Measurements from ENCODE around the gene NDUFA3.

Gene NDUFA3

DNA sequence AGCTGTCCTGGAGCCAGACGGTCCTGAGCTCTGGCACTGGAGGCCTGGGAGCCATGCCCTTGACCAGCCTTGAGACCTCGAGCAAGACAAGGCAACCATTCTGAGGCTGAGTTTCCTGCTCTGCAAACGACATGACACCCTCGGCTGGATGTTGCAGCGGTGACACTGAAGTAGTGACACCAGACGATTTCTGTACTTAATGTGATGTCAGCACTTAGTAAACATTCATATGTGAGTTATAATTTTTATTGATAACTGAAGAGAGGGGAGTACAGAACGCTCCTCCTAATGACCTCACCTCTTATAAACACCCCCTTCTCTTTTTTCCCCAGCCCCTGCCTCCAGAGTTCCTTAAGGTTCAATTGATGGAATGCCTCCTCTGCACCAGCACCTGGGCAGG lies 5.8 kb downstream of the NDUFA3 start:
- DNase-seq, result no peak

DNA sequence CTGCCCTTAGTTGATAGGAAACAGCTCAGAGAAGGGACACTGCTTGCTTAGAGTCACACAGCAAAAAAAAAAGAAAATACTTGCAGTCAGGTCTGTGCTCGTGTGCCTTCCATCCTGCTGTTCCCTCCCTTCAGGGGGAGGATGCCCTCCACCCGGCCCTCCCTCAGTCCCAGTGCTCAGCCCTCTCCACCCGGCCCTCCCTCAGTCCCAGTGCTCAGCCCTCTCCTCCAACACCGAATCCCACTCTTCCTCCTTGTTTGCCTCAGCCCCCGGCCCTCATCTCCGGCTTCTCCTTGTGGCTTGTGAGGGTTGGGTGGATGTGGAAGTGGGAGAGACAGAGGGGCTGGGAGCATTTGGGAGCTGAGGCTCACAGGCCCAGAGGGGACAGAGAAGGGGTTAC lies 7.0 kb downstream of the NDUFA3 start:
- DNase-seq, result no peak

DNA sequence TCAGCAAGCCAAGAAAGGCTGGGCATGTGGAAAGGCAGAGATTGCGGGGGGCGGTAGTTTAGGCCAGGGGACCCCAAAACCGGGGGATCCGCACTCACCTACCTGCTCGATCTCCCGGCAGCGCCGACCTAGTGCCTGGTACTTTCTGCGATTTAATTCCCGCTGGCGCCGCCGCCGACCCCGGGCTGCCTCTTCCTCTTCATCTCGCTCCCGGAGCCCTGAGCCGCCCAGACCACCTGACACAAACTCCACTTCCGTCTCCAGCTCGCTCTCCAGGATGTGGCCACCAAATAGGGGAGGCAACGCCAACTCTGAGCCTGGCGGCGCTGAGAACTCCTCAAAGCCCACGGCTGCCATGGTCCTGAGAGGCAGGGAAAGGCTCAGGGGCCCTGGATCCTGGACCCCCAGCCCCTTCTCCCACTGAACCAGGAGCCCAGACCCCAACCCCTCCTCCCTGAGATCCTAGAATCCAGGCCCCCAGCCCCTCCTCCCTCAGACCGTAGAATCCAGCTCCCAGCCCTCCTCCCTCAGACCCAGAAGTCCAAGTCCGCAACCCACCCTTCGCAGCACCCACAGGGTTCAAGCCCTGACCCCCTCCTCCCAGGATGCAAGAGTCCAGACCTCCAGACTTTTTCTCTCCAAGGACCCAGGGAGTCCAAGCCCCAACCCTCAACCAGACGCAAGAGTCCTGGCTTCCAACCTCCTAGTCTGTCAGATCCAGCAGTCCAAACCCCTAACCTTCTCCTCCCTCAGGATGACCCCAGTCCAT lies 11.9 kb downstream of the NDUFA3 start:
- DNase-seq, result peak; percentile 83

DNA sequence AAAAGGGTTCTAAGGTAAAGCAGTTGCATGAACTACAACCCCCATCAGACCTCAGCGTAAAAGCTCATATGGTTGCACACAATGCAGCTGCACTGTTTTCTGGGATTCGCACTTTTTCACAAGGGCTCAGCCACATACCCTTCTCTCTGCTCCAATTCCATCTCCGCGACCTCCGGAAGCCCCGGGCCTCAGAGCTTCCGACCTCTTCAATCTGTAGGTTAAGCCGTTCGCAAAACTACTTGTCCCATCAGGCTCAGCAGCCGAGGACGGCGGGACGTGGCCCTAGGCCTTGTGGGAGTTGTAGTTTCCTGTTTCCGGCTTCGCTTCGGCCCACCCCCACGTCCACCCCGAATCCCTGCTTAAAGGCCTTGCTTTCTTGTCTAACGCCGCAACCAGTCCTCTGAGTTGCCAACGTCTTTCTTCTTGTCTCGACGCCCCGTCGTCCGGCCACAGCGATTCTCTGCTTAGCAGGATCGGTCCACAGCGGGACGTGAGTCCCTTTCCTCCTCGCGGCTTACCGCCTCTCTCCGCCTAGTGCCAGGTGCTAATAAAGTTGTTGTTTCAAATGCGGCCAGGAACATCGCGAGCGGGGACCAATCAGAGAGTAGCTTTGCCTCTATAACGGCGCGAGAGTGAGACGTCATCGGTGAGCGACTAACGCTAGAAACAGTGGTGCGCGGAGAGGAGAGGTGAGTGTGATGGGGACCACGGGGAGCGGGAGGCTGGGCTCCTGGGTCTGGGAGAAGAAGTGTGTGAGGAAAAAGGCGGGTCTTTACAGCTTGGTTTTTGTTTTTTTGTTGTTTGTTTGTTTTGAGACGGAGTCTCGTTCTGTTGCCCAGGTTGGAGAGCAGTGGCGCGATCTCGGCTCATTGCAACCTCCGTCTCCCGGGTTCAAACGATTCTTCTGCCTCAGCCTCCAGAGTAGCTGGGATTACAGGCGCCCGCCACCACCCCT lies 12.7 kb downstream of the NDUFA3 start, which contains the start of the genes PRPF31 and TFPT:
Gene PRPF31 (plus strand): TSS at position 646 of the 955 bp plus-strand sequence. CDS start 2,525 bp downstream, outside the sequence.
Gene TFPT (minus strand): TSS at position 549 of the 955 bp plus-strand sequence. CDS start 388 bp downstream, at position 161.
- peak; percentile 99 for DNase-seq

DNA sequence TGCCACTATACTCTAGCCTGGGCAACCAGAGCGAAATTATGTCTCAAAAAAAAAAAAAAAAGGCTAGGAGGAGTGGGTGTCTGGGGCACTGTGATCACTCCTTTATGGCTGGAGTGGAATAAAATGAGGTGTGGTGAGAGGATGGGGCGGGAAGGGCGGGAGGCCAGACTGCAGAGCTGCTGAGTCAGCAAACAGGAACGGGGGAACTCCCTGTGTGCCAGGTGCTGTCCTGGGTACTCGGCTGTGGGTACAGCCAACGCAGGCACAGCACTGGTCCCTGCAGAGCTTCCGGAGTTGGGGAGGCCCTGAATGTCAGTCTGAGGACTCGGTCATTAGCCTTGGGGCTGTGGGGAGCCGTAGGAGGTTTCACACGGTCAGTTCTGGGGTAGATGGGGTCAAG lies 18.6 kb downstream of the NDUFA3 start:
- no peak for DNase-seq

DNA sequence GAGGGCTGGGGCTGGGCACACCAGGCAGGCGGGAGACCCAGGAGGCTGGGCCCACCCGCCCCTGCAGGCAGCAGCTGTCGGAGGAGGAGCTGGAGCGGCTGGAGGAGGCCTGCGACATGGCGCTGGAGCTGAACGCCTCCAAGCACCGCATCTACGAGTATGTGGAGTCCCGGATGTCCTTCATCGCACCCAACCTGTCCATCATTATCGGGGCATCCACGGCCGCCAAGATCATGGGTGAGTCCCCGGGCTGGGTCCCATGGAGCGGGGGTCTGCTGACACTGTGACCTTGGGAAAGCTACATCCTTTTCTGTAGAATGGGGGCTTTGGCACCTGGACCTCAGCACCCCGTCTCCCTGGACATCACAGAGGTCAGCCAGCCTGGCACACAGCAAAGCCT lies 21.0 kb downstream of the NDUFA3 start:
- no peak for DNase-seq

DNA sequence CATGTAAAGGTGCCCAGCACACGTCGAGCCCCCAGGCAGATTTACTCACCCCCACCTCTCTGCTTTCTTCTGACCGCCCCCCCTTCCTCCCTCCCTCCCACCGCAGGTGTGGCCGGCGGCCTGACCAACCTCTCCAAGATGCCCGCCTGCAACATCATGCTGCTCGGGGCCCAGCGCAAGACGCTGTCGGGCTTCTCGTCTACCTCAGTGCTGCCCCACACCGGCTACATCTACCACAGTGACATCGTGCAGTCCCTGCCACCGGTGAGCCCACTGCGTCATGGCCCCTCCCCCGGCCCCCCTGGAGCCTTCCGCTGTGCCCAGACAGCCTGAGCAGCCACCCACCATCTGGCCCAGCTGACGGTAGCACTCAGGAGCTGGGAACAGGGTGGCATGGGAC lies 21.7 kb downstream of the NDUFA3 start:
- DNase-seq, result no peak

DNA sequence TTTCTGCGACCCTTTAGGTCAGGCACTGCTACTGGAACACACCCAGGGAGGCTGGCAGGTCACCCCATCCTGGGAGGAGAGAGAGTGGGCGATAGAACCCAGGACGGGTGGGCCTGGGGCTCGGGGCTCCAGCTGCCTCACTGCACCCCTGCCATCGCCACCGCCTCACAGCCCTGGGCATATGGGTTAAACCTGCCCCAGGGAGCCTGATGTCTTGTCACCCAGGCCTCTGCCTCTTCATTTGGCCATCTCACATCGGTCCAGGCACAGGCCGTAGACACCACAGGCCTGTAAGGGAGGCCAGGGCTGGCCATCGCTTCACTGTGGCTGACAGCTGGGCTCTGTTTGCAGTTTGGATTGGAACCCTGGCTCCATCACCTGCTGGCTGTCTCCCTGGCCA lies 23.1 kb downstream of the NDUFA3 start:
- DNase-seq, result no peak

DNA sequence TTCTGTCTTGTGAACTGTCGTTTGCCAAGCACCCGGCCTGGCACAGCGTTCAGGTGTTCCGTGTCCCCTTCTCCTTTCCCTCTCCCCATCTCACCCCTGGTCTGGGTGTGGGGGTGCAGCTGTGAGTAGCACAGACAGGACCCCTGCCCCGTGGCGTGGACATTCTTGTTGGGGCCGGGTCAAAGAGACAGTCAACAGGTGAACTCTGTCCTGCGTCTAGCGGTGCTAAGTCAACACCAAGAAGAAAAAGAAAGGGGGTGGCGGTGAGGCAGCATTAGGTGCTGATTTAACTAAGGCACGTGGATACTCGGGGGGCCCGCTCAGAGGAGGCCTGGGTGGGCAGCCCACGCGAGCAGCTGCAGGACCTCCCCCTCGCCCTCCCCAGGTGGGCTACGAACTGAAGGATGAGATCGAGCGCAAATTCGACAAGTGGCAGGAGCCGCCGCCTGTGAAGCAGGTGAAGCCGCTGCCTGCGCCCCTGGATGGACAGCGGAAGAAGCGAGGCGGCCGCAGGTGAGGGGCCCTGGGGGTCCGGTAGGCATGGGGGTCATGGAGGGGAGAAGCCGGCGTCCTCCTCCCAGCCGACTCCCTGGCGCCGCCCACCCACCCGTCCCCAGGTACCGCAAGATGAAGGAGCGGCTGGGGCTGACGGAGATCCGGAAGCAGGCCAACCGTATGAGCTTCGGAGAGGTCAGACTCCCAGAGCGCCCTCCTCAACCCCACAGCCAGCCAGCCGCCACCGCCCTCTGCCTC lies 25.2 kb downstream of the NDUFA3 start:
- no peak for DNase-seq

DNA sequence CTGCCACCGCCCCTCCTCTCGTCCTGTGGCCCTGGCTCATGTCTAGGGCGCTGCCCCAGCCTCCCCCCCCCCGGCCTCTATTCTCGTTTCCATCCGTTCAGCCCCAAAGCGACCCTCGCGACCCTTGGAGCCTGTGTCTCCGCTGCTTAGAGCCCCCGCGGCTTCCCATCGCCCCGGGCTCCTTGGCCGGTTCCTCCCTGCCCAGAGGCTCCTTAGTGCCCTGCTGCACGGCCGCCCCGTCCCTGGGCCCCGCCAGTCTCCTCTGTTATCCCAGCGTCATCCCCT lies 25.7 kb downstream of the NDUFA3 start:
- DNase-seq, result no peak

DNA sequence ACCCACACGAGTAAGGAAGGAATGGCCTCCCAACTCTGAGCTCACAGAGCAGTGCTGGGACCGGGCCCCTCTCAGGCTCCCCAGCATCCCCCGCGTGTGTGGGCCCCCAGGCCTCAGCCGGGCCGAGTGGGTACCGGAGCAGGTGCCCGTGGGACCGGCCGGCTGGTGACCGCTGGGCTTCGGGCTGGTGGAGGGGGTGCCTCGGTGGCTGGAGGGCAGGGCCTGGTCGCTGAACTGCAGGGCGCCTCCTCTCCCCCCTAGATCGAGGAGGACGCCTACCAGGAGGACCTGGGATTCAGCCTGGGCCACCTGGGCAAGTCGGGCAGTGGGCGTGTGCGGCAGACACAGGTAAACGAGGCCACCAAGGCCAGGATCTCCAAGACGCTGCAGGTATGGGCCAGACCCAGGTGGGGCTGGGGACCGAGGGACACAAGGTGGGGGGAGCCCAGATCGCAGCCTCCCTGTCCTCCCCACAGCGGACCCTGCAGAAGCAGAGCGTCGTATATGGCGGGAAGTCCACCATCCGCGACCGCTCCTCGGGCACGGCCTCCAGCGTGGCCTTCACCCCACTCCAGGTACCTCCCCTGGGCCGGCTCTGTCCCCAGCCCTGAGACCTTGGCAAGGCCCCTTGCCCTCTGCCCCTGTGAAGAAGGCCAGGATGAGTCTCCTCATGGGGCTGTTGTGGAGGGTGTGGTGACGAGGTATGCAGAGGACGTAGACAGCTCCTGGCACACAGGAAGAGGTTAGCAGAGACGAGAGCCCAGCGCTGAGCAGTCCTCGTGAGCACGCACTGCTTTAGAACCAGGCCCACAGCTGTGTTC lies 26.4 kb downstream of the NDUFA3 start:
- no peak for DNase-seq

DNA sequence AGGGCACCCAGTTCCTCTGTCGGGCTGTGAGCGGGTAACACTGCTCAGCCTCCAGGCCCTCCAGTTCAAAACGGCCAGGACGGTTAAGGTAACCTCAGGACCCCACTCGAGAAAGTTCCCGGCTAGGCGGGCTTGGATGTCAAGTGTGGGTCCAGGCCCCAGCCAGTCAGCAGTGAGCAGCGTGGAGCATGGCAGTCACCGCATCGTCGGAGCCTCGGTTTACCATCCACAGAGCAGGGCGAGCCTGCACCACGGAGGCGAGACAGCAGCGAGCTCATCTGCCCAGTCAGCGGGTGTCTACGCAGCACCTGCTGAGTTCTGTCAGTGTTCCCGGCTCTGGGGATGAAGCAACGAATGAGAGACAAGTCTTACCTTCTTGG lies 27.0 kb downstream of the NDUFA3 start:
- DNase-seq, result no peak

DNA sequence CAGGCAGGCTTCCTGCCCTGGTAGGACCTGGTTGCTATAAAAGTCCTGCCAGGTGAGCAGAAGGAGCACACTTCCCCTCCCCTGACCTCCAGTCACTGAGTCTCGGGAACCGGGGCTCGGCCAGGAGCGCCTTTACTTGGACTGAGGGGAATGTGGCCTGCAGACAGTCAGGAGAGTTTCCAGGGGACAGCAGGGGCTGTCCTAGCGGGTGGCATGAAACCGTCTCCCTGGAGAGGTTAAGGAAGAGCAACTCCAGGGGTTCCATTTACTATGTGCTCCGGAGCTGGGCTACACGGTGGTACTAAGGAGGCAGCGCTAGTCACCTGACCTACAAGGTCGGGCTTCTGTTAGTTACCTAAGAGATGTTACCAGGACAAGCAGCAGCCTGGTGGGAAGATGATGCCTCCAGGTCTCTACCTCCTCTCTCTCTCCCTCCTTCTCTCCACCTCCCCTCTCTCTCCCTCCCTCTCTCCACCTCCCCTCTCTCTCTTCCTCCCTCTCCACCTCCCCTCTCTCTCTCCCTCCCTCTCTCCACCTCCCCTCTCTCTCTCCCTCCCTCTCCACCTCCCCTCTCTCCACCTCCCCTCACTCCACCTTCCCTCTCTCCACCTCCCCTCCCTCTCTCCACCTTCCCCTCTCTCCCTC lies 30.8 kb downstream of the NDUFA3 start:
- DNase-seq, result no peak

DNA sequence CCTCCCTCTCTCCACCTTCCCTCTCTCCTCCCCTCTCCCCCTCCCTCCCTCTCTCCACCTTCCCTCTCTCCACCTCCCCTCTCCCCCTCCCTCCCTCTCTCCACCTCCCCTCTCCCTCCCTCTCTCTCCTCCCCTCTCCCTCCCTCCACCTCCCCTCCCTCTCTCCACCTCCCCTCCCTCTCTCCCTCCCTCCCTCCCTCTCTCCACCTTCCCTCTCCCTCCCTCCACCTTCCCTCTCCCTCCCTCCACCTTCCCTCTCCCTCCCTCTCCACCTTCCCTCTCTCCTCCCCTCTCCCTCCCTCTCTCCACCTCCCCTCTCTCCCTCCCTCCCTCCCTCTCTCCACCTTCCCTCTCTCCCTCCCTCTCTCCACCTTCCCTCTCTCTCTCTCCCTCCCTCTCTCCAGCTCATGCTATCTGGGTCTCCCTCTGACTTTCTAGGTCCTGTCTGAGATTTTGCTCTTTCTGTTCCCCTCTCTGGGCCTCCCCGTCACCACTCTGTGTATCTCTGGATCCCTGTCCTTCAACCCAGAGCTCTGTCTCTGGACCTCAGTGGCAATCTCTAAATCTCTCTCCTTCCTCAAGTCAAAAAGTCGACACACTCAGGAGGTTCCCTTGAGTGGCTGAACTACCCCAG lies 31.4 kb downstream of the NDUFA3 start:
- DNase-seq, result no peak

DNA sequence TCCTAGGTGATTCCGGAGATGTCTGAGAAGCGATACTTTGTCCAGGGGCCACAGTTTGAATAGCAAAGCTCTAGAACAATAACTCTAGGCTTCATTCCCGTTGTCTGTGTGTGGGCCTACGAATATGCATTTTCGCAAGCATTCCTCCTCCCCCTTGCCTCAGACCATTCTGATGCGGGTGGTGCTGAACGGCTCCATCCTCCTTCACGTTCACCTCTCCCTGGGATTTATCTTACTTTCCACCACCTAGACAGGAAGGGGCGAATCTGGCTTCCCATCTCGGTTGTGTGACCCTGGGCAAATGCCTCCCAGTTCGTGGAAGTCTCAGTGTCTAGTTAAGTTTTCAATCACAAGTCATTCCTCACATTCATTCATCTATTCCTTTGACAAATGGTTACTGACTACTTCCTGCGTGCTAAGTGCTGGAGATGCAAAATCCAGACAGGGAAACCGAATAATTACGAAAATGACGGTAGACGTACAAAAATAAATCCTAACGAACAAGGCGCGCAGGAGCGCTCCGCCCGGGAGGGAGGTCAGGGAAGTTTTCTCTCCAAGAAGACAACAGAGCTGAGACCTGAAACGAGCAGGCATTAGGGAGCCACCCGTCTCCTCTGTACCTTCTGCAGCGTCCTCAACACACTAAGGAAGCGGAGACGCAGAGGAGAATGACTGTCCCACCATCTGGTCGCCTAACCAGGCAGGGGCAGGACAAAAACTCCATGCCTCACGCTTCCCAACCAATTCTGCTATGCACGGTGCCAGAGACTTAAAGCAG lies 33.6 kb downstream of the NDUFA3 start:
- peak; percentile 67 for DNase-seq

DNA sequence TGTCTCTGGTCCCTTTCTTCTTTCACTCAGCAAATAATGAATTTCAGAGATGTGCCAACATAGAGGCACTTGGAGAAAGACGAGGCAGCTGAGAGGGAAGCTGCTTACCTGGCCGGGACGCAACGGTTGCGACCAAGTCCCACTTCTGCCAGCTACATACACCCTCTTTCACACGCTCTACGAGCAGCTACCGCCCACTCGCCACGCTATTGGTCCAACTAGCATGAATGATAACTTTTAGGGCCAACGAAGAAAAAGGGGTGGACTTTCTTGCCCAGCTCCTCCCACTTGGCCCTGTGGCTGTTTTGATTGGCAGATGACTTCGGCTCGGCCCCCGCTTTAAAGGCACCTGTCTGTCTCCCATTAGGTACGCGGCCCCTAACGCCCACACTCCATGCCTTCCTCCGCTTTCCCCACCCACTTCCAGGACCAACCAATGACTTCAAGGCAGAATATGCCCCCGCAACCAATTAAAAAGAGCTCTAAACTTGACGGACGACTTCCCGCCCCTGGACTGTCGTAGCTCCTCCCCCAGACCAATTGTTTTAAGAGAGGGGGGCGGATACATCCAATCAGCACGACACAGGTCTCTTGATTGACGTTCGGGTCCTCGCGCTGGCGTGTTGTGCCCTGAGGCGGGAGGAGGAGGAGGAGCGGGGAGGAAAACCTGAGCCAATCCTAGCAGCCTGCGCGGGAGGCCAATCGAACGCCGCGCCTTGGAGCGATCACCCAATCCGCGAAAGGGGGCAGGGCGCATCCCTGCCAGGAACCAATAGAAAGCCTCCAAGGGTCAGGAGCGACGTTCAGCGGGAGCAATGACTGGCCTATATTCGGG lies 34.4 kb downstream of the NDUFA3 start:
- DNase-seq, result peak; percentile 100

DNA sequence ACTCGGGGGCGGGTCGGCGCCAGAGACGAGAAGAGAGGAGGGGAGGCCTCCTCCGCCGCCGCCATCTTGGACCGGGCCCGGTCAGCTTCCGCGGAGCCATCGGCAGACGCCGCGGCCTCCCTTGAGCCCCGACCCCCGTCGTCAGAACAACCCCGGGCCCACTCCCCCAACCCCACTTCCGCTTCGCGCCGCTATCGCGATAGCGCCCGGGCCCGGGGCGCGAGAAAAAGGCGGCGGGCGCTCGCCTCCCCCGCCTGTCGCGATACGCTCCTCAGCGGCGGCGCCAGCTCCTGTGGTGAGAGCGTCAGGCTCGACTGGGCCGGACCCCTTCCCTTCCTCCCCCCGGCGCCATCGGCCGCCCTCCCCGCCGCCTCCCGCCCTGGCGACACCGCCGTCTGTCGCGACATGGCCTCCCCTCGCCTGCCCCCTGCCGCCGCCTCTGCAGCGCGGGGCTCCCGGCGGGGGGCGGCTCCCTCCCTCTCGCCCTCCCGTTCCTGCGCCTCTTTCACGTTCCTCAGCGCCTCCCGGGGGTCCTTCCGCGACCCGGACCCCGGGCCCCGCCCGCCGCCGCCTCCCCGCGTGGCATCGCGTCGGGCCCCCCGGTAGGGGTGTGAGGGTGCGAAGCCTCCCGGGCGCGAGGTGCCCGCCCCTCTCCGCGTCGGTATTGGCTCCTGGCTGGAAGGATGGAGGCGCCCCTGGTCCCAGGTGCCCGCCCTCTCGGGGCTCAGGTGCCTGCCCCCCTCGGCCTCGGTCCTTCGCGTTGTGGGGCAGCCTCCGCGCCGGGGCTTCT lies 35.2 kb downstream of the NDUFA3 start, which contains the start of gene CNOT3:
Gene CNOT3 (plus strand): TSS at position 64 of the 790 bp plus-strand sequence. CDS start 5,217 bp downstream, outside the sequence.
- peak; percentile 76 for DNase-seq

DNA sequence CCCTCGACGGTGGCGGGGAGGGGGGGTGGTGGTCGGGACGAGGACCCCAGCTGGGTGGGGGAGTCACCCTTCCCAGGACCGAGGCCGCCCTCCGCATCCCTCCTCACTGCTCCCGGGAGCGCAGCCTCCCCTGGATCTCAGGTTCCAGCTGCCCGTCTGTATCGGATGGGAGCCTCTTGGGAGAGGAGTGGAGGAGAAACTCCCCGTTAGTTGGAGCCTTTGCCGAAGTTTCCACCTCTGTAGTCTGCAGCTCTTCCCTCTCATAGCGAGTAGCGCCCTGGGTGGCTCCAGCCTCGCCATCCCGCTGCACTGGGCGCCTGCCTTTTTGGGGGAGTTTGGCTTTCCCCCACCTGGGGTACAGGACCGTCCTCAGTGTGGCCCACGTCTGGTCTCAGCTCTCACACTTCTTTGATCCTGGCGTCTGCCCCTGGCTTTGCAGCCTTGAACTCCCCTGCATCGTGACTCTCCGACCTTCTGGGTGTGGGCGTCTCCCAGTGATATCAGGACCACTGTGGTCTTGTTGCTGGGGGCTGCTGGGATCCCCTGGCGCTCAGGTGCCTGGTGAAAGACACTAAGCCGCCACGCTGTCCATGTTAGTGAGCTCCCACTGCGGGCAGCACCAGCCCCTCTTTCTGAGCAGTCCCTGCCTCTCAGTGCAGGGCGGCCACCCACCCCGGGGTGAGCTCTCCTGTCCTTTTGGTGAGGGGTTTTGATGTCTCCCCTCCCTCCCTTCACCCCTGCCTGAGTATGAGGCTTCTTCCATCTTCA lies 36.0 kb downstream of the NDUFA3 start:
- peak; percentile 75 for DNase-seq
